Stimulated activated CD4-positive, alpha-beta T cell treated with anti-CD3 and anti-CD28 coated beads, Interleukin-15, amount 100 ng/mL, for 1 hour (primary cell): ENCODE data around the gene COPS9.
A peak's percentile ranks its signal among the peaks of the same experiment; 100 is the strongest.

Experiments
- DNase-seq, 2 donors: peaks; one replicate each; pipeline ENCODE4 v3.0.0-alpha.2; 2020; ENCODE audit warnings: low read depth in 1 of 2, low spot score in 1 of 2

Gene COPS9

DNA sequence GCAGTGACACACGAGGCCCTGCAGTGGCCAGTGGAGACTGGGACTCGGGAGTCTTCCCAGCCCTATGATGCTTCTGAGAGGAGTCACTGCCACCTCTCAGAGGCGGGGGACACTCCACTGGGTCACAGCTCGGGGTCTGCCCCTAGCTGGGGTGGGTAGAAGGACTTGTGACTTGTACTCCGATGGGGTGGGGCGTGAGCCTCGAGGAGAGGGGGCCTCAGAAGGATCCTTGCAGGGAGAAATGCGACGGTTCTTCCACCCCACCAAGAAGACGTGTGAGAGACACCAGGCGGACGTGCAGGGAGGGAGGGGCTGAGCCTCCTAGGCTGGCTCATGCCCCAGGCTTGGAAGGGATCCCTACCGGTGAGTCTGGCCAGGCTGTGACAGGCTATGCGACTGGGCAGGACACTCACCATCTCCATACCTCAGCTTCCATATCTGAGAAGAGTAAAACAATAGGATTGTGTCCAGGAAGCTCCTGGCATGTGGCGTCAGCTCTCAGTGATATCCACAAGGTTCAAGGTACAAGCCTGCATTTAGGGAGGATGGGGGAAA lies 15.4 kb upstream of the COPS9 start:
- no peak for DNase-seq

DNA sequence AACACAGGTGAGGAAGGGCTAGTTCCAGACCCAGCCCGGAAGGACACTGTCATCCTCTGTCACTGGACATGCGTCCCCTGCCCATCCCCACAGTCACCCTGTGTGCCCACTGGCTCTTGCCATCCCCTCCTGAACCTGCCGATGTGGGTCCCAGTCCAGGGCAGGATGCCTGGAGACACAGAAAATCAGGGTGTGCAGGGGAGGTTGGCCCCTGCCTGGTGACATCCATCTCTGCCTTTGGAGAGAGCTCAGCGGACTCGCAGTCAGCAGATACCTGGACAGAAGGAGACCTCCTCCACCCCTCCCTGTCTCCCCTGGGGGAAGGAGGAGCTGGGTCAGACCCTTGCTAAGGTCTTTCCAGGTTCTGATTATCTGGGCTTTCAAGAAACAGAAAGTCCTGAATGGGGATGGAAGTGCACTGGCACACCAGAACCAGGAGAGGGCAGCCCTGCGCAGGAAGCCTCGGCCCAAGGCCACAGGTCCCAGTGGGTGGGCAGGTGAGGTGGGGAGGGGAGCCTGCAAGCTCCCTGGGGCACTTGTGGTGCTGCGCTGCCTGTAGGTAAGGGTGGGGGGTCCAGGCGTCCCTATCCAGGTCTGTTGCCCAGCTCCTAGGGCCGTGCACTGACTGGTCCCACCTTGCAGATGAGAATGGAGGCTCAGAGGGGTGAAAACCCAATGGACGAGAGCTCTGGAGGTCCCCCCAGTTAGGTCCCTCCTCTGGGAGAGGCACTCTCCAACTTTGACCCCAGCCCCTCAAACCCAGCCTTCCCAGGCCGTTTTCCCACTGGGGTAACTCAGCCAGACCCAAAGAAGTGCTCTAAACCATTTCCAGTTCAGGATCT lies 14.1 kb upstream of the COPS9 start:
- DNase-seq: peak in 1 of 2 donors; percentile 16

GRCh38 chr2:240147911-240148587 lies 11.9 kb upstream of the COPS9 start:
- DNase-seq: no peak

- no peak for DNase-seq
Observed at GRCh38 chr2:240147382-240147781, 11.3 kb upstream of the COPS9 start.

DNA sequence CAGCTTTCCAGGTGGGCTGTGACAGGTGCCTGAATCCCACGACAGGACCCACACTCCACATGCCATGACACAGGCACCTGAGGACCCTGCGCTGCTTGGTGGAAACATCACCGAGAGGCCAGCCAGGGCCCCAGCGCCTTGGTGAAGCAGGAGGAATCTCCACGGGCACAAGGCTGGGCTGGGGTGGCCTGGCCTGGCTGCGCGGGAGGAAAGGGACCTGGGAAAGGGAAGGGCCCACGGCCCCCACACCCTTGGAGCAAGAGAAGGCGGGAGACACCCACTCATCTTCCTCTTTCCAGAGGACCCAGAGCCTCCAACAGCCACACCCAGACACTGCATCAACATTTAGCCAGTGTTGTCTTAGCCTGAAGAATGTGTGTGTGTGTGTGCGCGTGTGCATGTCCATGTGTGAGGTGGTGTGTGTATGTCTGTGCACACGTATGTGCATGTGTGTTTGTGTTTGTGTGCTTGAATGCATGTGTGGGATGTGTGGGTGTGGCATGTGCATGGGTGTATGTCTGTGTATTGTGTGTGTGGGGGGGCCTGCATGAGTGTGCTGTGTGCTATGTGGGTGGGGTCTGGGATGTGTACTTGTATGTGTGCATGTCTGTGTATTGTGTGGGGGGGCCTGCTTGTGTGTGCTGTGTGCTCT lies 10.6 kb upstream of the COPS9 start:
- no peak for DNase-seq

DNA sequence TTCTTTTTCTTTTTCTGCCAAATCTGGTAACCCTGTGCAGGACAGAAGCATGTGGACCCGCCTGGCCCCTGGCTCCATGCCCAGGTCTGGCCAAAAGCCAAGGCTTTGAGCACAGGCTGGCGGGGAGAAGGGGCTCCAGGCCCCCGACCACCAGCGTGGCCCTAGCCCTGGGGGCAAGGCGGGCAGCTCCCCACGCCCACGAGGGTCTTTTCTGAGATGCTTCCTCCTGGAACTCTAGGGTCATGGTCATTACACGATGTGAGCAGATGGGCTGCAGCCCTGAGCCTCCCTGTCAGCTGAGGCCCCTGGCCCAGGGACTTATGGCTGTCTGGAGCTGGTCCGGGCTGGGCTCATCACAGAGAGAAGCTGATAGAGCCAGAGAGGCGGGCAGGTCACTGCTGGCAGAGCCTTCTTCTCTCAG lies 10.0 kb upstream of the COPS9 start:
- no peak for DNase-seq

DNA sequence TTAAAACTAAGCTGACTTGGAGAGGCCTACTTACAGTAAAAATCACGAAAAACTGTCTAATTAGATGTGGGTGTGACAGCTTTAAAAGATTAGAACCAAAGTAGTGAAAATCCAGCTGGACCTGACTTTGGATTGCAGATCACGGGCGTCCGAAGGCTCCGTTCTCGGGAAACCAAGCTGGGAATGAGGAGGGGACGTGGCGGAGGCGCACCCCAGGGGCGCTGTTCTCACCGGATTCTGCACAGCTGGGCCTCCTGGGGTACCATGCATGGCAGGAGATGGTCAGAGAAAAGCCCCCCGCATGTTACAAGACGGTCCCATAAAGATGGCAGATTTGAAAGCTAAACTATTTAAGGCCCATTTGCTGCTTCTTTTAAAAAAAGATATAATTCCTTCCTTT lies 9.4 kb upstream of the COPS9 start:
- DNase-seq: no peak

GRCh38 chr2:240144649-240145261 lies 8.7 kb upstream of the COPS9 start:
- no peak for DNase-seq

GRCh38 chr2:240143801-240144648 lies 7.9 kb upstream of the COPS9 start:
- peak; percentile 67 to 79 for DNase-seq

DNA sequence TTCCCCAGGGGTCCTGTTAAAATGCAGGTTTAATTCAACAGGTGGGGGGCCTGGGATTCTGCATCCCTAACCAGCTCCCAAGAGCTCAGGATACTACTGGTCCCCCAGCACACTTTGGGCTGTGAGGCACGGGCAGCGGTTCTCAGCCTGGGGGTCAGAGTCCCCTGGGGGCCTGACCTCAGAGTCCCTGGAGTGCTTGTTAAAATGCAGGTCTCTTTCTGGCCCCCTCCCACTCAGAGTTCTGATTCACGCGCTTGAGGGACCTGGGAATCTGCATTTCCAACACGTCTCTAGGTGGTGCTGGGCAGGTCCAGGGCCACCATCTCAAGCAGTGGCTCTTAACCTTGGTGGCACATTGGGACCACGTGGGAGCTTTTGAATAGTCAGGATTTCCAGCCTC lies 7.2 kb upstream of the COPS9 start:
- no peak for DNase-seq

GRCh38 chr2:240142859-240143258 lies 6.8 kb upstream of the COPS9 start:
- no peak for DNase-seq

GRCh38 chr2:240142256-240142775 lies 6.2 kb upstream of the COPS9 start:
- no peak for DNase-seq

DNA sequence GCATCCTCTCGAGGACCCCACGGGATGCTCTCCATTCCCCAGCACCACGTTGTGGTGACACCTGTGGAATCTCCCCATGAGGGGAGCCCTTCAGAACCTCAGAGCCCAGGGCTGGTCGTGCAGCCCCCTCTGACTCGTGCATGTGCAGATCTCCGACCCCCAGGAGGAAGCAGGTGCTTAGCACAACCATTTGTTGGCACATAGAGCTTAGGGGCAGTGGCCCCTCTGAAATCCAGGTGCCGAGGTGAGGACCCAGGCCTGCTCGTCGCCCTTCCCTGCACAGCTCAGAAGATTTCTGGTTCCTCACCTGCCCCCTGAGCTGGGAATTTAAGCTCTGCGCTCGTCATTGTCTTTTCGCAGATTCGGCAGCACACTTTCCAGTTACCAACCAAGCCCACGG lies 5.6 kb upstream of the COPS9 start:
- DNase-seq: no peak

- DNase-seq: no peak
Observed at GRCh38 chr2:240140920-240141319, 4.8 kb upstream of the COPS9 start.

DNA sequence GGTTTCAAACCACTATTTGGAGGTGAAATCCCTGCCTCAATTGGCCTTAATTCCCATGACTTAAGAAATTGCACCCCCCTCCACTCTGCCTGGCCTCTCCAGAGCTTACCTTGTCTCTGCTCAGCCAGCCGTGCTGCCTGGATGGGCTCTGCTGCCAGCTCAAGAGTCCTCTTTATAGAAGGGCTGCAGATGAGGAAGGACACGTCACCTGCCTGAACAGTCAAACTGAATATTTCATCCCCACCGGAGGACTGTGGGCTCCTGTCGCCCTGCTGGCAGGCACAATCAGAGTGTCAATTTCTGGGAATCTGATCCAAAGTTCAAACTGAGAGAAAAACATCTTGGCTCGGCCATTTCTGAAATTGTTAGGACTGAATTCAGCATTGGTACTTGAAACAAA lies 4.4 kb upstream of the COPS9 start, which contains the start of gene OTOS:
Gene OTOS, minus strand, starts transcription at position 148 of the 400 bp plus-strand sequence. CDS start 332 bp downstream, outside the sequence.
- DNase-seq: no peak

DNA sequence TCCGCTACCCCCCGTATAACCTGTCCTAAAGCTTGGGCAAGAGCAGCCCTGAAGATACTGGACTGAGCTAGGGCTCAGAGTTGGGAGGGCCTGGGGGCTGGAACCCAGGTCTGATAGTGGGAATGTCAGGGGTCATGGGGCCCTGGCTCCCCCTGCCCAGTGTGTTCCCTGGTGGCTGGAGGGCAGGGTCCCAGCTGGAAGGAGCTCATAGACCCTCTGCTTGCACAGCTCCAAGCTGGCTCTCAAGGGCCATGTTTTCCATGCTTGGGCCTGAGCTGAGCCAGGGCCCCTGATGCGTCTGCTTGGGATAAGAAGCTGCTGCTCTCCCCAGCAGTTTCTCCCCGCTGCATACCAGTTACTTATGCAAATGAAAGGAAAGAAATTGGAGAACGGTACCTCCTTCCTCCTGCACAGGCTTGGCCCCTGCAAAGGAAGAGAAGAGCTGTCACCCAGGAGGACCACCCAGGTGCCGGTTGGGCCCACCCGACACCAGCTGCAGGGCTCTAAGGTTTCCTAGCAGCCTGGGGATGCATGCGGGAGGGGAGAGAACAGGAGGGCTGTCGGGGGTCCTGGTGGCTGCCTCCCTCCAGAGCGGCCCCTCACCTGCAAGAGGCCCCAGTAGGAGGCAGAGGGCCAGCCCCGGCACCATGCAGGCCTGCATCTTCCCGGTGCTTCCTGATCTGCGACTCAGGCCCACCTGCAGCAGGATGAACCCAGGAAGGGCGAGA lies 3.7 kb upstream of the COPS9 start:
- DNase-seq: no peak

DNA sequence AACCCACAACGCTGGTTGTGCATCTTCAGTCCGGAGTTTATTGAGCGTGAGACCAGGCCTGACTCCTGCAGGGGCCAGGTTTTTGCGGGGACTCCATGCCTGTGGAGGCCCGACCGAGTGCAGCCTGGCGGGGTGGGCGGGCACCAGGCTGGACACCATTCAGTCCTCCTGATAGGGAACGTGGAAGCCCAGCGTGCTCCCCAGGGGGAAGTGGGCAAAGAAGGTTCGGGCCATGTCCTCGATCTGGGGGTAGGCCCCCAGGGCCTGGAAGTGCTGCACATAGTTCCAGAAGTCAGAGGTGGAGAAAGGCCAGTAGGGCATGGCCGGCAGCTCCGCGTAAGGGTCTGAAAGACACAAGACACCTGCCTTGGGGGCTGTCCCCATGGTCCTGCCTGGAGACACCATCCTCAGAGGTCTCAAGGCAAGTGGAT lies 2.9 kb upstream of the COPS9 start:
- DNase-seq: no peak

DNA sequence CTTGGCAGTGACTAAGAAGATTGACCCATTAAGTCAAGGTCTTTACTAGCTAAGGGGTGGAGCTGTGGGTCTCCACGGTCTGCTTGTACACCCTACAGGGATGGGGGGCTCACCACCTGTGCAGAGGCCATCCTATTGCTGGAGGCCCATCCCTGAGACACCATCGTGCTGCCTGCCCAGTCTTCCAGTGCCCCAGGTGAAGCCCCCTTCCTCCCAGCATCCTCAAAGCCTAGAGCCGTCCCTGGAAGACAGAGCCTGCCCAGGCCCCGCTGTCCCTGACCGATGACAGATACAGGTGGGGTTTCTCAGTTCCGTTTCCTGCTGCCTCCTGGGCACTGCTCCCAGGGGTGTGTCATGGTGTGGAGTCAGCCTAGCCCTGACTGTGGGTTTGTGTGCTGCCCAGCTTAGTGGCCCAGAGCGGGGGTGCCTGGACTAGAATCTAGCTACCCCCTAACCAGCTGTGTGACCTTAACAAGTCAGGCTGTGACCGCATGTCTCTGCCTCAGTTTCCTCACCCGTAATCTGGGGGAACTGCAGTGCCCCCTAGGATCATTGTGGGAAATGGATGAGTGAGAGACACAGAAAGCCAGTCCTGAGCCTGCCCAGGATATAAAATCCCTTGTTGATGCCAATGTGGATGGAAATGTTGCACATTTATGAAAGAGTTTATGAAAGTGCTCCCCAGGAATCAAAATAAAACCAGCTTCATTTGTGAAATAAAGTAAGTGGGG lies 2.3 kb upstream of the COPS9 start:
- DNase-seq: no peak
